Fibroblast of the conjunctiva (primary cell): ENCODE measurements around the gene OR14I1.

Experiments
- DNase-seq: peaks from one replicate; pipeline ENCODE4 v3.0.0-alpha.2; 2010; ENCODE audit warnings: low read depth

Gene OR14I1

GRCh38 chr1:248702714-248703113 lies at the start of gene OR14I1:
Gene OR14I1, minus strand, starts transcription at chr1:248702766.
- no peak for DNase-seq

GRCh38 chr1:248751635-248752034 lies 49.1 kb upstream of the OR14I1 start:
- DNase-seq, result no peak

GRCh38 chr1:248751142-248751541 lies 48.6 kb upstream of the OR14I1 start:
- DNase-seq, result no peak

GRCh38 chr1:248750496-248750895 lies 47.9 kb upstream of the OR14I1 start:
- no peak for DNase-seq

- DNase-seq, result no peak
Measured at GRCh38 chr1:248748211-248748610, 45.6 kb upstream of the OR14I1 start.

- no peak for DNase-seq
Measured at GRCh38 chr1:248740876-248741275, 38.3 kb upstream of the OR14I1 start.

- no peak for DNase-seq
Measured at GRCh38 chr1:248739572-248740205, 37.1 kb upstream of the OR14I1 start.

- DNase-seq, result no peak
Measured at GRCh38 chr1:248737457-248737856, 34.9 kb upstream of the OR14I1 start.

- DNase-seq, result no peak
Measured at GRCh38 chr1:248736977-248737376, 34.4 kb upstream of the OR14I1 start.

GRCh38 chr1:248733566-248733965 lies 31.0 kb upstream of the OR14I1 start:
- no peak for DNase-seq

GRCh38 chr1:248730507-248731335 lies 28.2 kb upstream of the OR14I1 start:
- DNase-seq, result no peak

- no peak for DNase-seq
Measured at GRCh38 chr1:248714248-248714647, 11.7 kb upstream of the OR14I1 start.

- DNase-seq, result no peak
Measured at GRCh38 chr1:248710305-248710900, 7.8 kb upstream of the OR14I1 start.

GRCh38 chr1:248704606-248705005 lies 2.0 kb upstream of the OR14I1 start:
- no peak for DNase-seq

- no peak for DNase-seq
Measured at GRCh38 chr1:248703674-248704073, 1.1 kb upstream of the OR14I1 start.

GRCh38 chr1:248699099-248699498 lies 3.5 kb downstream of the OR14I1 start:
- no peak for DNase-seq

- no peak for DNase-seq
Measured at GRCh38 chr1:248697907-248698306, 4.7 kb downstream of the OR14I1 start.

- DNase-seq, result no peak
Measured at GRCh38 chr1:248696774-248697173, 5.8 kb downstream of the OR14I1 start.

GRCh38 chr1:248696261-248696660 lies 6.3 kb downstream of the OR14I1 start:
- no peak for DNase-seq

- DNase-seq, result no peak
Measured at GRCh38 chr1:248695451-248696132, 7.0 kb downstream of the OR14I1 start.

- DNase-seq, result no peak
Measured at GRCh38 chr1:248691567-248692155, 10.9 kb downstream of the OR14I1 start.
